Stimulated activated memory B cell treated with anti-CD40 and anti-IgM and Interleukin-4, amounts not matched to agents 10 μg/mL and 1 μg/mL and 100 μg/mL, for 72 hours (primary cell): ENCODE measurements around the gene ITGB1BP2.
A peak's percentile ranks its signal among the peaks of the same experiment; 100 is the strongest.
"Not testable (repeated sequence)": the region's sequence is repeated elsewhere in the genome, so short reads cannot be mapped to it uniquely, and the experiment has no call there.

Experiments
- ATAC-seq: fragments of 150-1000 bp; cut with Tn5 transposase; 2 replicates; pipeline ENCODE4 v1.10.0; 2021
- H3K27ac Mint-ChIP-seq: one replicate; pipeline ENCODE4 v1.8.0; 2022; ENCODE audit warnings: mild to moderate bottlenecking, mixed read lengths
- H3K27me3 Mint-ChIP-seq: one replicate; pipeline ENCODE4 v1.8.0; 2022; ENCODE audit warnings: mixed read lengths
- H3K36me3 Mint-ChIP-seq: one replicate; pipeline ENCODE4 v1.8.0; 2022; ENCODE audit warnings: mixed read lengths
- H3K4me1 Mint-ChIP-seq: one replicate; pipeline ENCODE4 v1.8.0; 2022; ENCODE audit warnings: mixed read lengths
- H3K4me3 Mint-ChIP-seq: one replicate; pipeline ENCODE4 v1.8.0; 2022; ENCODE audit warnings: mild to moderate bottlenecking, moderate library complexity, mixed read lengths
- H3K9me3 Mint-ChIP-seq: one replicate; pipeline ENCODE4 v1.8.0; 2022; ENCODE audit warnings: mixed read lengths

ITGB1BP2 gene

GRCh38 chrX:71301195-71301924 is at the start of gene ITGB1BP2:
ITGB1BP2 (plus strand) TSS chrX:71301750; CDS start chrX:71301807, 57 bp downstream.
- peaks cover 48% of the 10 kb centered on the region for H3K36me3 Mint-ChIP-seq
- ATAC-seq, result no peak
- no peak within 1 kb of the TSS for H3K27ac Mint-ChIP-seq
- no peaks in the 10 kb centered on the region for H3K9me3 Mint-ChIP-seq
- no peaks in the 10 kb centered on the region for H3K27me3 Mint-ChIP-seq
- peaks cover 7% of the 10 kb centered on the region for H3K4me1 Mint-ChIP-seq
- no peak within 1 kb of the TSS for H3K4me3 Mint-ChIP-seq

GRCh38 chrX:71252221-71252620 is 49.3 kb upstream of the ITGB1BP2 start:
- no peak for ATAC-seq
- Mint-ChIP-seq H3K27ac (no peak overlapping the region), H3K4me3 (peak overlapping the region; percentile 97), H3K4me1 (peaks cover 24% of the 10 kb centered on the region), H3K36me3 (peaks cover 29% of the 10 kb centered on the region), H3K9me3 (no peaks in the 10 kb centered on the region), H3K27me3 (no peaks in the 10 kb centered on the region)

- Mint-ChIP-seq H3K4me1 (peaks cover 24% of the 10 kb centered on the region), H3K27ac (peak overlapping the region; percentile 91), H3K36me3 (peaks cover 18% of the 10 kb centered on the region), H3K4me3 (peak overlapping the region; percentile 97), H3K9me3 (no peaks in the 10 kb centered on the region), H3K27me3 (no peaks in the 10 kb centered on the region)
- no peak for ATAC-seq
Measured at GRCh38 chrX:71253253-71254091, 48.1 kb upstream of the ITGB1BP2 start.

- peak; percentile 95 for ATAC-seq
- peaks cover 9% of the 10 kb centered on the region for H3K36me3 Mint-ChIP-seq
- H3K4me1 Mint-ChIP-seq, result peaks cover 24% of the 10 kb centered on the region
- no peaks in the 10 kb centered on the region for H3K27me3 Mint-ChIP-seq
- H3K27ac Mint-ChIP-seq, result peak within 1 kb of the TSS; percentile 91
- H3K9me3 Mint-ChIP-seq, result no peaks in the 10 kb centered on the region
- peak within 1 kb of the TSS; percentile 97 for H3K4me3 Mint-ChIP-seq
Measured at GRCh38 chrX:71254092-71254963, 47.2 kb upstream of the ITGB1BP2 start, which contains the start of gene ZMYM3. ZMYM3 (minus strand) TSS chrX:71254140; CDS start chrX:71253255, 885 bp downstream.

- no peak for ATAC-seq
- Mint-ChIP-seq H3K27me3 (no peaks in the 10 kb centered on the region), H3K36me3 (no peaks in the 10 kb centered on the region), H3K9me3 (no peaks in the 10 kb centered on the region), H3K4me3 (no peak overlapping the region), H3K4me1 (peaks cover 24% of the 10 kb centered on the region), H3K27ac (peak overlapping the region; percentile 91)
Measured at GRCh38 chrX:71256051-71256450, 45.5 kb upstream of the ITGB1BP2 start.

GRCh38 chrX:71256856-71257255 is 44.7 kb upstream of the ITGB1BP2 start:
- H3K4me3 Mint-ChIP-seq, result no peak overlapping the region
- peaks cover 24% of the 10 kb centered on the region for H3K4me1 Mint-ChIP-seq
- no peaks in the 10 kb centered on the region for H3K36me3 Mint-ChIP-seq
- no peak for ATAC-seq
- H3K9me3 Mint-ChIP-seq, result no peaks in the 10 kb centered on the region
- no peak overlapping the region for H3K27ac Mint-ChIP-seq
- H3K27me3 Mint-ChIP-seq, result no peaks in the 10 kb centered on the region

- ATAC-seq, H3K9me3 Mint-ChIP-seq, H3K27ac Mint-ChIP-seq, H3K27me3 Mint-ChIP-seq, H3K4me3 Mint-ChIP-seq, H3K4me1 Mint-ChIP-seq: not testable (repeated sequence)
- peaks cover 21% of the 10 kb centered on the region for H3K36me3 Mint-ChIP-seq
Measured at GRCh38 chrX:71268624-71269023, 32.9 kb upstream of the ITGB1BP2 start.

GRCh38 chrX:71269801-71270395 is 31.7 kb upstream of the ITGB1BP2 start:
- H3K27ac Mint-ChIP-seq, result no peak overlapping the region
- H3K9me3 Mint-ChIP-seq, result no peaks in the 10 kb centered on the region
- H3K27me3 Mint-ChIP-seq, result no peaks in the 10 kb centered on the region
- no peak overlapping the region for H3K4me3 Mint-ChIP-seq
- no peak for ATAC-seq
- H3K4me1 Mint-ChIP-seq, result no peaks in the 10 kb centered on the region
- peaks cover 19% of the 10 kb centered on the region for H3K36me3 Mint-ChIP-seq

- not testable (repeated sequence) for H3K4me3 Mint-ChIP-seq, H3K9me3 Mint-ChIP-seq, ATAC-seq, H3K36me3 Mint-ChIP-seq, H3K27me3 Mint-ChIP-seq, H3K4me1 Mint-ChIP-seq, H3K27ac Mint-ChIP-seq
Measured at GRCh38 chrX:71272313-71272712, 29.2 kb upstream of the ITGB1BP2 start.

- not testable (repeated sequence) for ATAC-seq, H3K4me1 Mint-ChIP-seq, H3K4me3 Mint-ChIP-seq, H3K9me3 Mint-ChIP-seq, H3K27ac Mint-ChIP-seq, H3K27me3 Mint-ChIP-seq, H3K36me3 Mint-ChIP-seq
Measured at GRCh38 chrX:71281300-71281699, 20.2 kb upstream of the ITGB1BP2 start.

GRCh38 chrX:71282514-71283402 is 18.8 kb upstream of the ITGB1BP2 start:
- H3K36me3 Mint-ChIP-seq, result no peaks in the 10 kb centered on the region
- H3K27ac Mint-ChIP-seq, result peak overlapping the region; percentile 100
- ATAC-seq, result peak; percentile 74
- no peaks in the 10 kb centered on the region for H3K27me3 Mint-ChIP-seq
- H3K4me3 Mint-ChIP-seq, result peak overlapping the region; percentile 92
- H3K4me1 Mint-ChIP-seq, result no peaks in the 10 kb centered on the region
- no peaks in the 10 kb centered on the region for H3K9me3 Mint-ChIP-seq

- peaks cover 3% of the 10 kb centered on the region for H3K4me1 Mint-ChIP-seq
- H3K27me3 Mint-ChIP-seq, result no peaks in the 10 kb centered on the region
- no peaks in the 10 kb centered on the region for H3K36me3 Mint-ChIP-seq
- H3K4me3 Mint-ChIP-seq, result peak within 1 kb of the TSS; percentile 92
- H3K27ac Mint-ChIP-seq, result peak within 1 kb of the TSS; percentile 100
- no peaks in the 10 kb centered on the region for H3K9me3 Mint-ChIP-seq
- peak; percentile 96 for ATAC-seq
Measured at GRCh38 chrX:71283403-71284143, 18.0 kb upstream of the ITGB1BP2 start, which contains the start of gene NONO. NONO (plus strand) TSS chrX:71283635; CDS start chrX:71290638, 7,003 bp downstream.

GRCh38 chrX:71285929-71286328 is 15.6 kb upstream of the ITGB1BP2 start:
- no peaks in the 10 kb centered on the region for H3K9me3 Mint-ChIP-seq
- no peak for ATAC-seq
- H3K4me1 Mint-ChIP-seq, result peaks cover 7% of the 10 kb centered on the region
- H3K36me3 Mint-ChIP-seq, result no peaks in the 10 kb centered on the region
- peak overlapping the region; percentile 66 for H3K4me3 Mint-ChIP-seq
- no peak overlapping the region for H3K27ac Mint-ChIP-seq
- no peaks in the 10 kb centered on the region for H3K27me3 Mint-ChIP-seq
